Suprapubic skin (tissue), 4 donors: ENCODE data around the gene VEPH1. TPM values are rescaled to one million over a fixed set of nuclear protein-coding genes. Genes with fewer than 3 reads are reported as not detected.

Experiments
- DNase-seq, 2 donors: peaks; one replicate each; pipeline ENCODE4 v3.0.0-alpha.2; 2019; ENCODE audit warnings: low spot score in 2 of 2
- H3K27ac ChIP-seq: fragments of 200-600 bp; sonication (generic); one replicate; pipeline ENCODE4 v1.5.1; 2019
- H3K27me3 ChIP-seq: fragments of 200-600 bp; sonication (generic); one replicate; pipeline ENCODE4 v1.5.1; 2019
- H3K36me3 ChIP-seq: fragments of 200-600 bp; sonication (generic); one replicate; pipeline ENCODE4 v1.5.1; 2019
- H3K4me1 ChIP-seq: fragments of 200-600 bp; sonication (generic); one replicate; pipeline ENCODE4 v1.5.1; 2019
- H3K4me3 ChIP-seq: fragments of 200-600 bp; sonication (generic); one replicate; pipeline ENCODE4 v1.5.1; 2019; ENCODE audit warnings: mild to moderate bottlenecking
- H3K9me3 ChIP-seq: fragments of 200-600 bp; sonication (generic); one replicate; pipeline ENCODE4 v1.5.1; 2019
- CTCF ChIP-seq, 2 donors: fragments of 200-600 bp in 1 of 2; fragments of 450-650 bp in 1 of 2; sonication (generic) in 1 of 2; IDR thresholded peaks; one replicate each; pipeline ENCODE4 v1.5.1; 2016 to 2019; ENCODE audit warnings: antibody characterized with exemption in 2 of 2, mild to moderate bottlenecking in 1 of 2, moderate library complexity in 1 of 2
- EP300 ChIP-seq: sonication (generic); formaldehyde crosslinking; IDR thresholded peaks from one replicate; pipeline ENCODE4 v1.6.1; 2017; ENCODE audit warnings: antibody characterized with exemption
- POLR2A ChIP-seq, 2 donors: fragments of 450-650 bp; IDR thresholded peaks; one replicate each; pipeline ENCODE4 v1.6.1; 2017; ENCODE audit warnings: antibody characterized with exemption in 2 of 2, mild to moderate bottlenecking in 2 of 2, moderate library complexity in 2 of 2
- POLR2AphosphoS5 ChIP-seq, 3 donors: sonication (generic); formaldehyde crosslinking; IDR thresholded peaks; one replicate each; pipeline ENCODE4 v1.6.1; 2017; ENCODE audit warnings: antibody characterized with exemption in 3 of 3
- WGBS: methylation state at CpG from one replicate; pipeline ENCODE4 v1.1.5; 2018; 5-methylcytosine and 5-hydroxymethylcytosine counted together
- total RNA-seq, 4 donors: library from RNA; depleted of rRNA; stranded (reverse); fragments of >200 nt; gene quantifications; one replicate each; pipeline ENCODE4 v1.1.0, GENCODE V29; 2016

The VEPH1 gene
- total RNA-seq, 4 donors from 2014 or later = 2.9 to 9.3 (median 5.7) TPM

DNA sequence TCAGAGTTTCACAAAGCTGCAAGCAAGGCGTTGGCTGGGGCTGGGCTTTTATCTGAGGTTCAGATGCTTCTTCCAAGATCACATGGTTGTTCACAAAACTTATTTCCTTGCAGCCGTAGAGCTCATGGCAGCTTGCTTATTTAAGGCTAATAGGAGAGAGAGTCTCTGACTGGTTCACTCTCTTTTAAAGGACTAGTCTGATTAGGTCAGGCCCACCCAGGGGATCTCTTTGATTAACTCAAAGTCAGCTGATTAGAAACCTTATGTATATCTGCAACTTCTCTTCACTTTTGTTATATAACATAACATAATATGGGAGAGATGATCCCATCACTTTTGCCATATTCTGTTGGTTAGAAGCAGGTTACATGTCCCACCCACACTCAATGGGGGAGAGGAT lies 243.4 kb downstream of the VEPH1 start:
- 83% methylated on average over 2 of the region's 2 CpGs for WGBS
- H3K9me3 ChIP-seq = no peaks in the 10 kb centered on the region
- no peaks in the 10 kb centered on the region for H3K27me3 ChIP-seq
- TF ChIP-seq POLR2A (IDR thresholded peaks at IDR 0.05) (no peak), EP300 (no peak), CTCF (IDR thresholded peaks at IDR 0.05) (no peak), POLR2AphosphoS5 (IDR thresholded peaks at IDR 0.05) (no peak)
- no peak for DNase-seq
- no peaks in the 10 kb centered on the region for H3K36me3 ChIP-seq
- H3K27ac ChIP-seq = no peak overlapping the region
- H3K4me1 ChIP-seq = no peaks in the 10 kb centered on the region
- H3K4me3 ChIP-seq = no peak overlapping the region

DNA sequence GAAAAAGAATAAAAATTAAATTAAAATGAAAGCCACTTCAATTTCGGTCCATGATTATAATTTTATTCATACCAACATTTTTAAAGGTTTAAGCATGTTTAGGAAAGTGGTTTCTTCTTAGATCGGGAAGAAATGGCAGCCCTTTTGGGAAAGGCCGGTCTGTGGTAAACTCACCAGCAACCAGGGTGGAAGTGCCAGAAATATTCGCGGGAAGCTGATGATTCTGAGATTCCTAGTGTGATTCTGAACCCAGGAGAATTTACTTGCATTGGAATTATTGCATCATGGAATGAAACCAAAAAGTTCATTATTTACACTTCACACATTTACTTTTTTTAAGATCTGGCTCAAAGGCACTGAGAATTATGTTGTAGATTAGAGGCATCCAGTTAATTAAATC lies 246.1 kb downstream of the VEPH1 start:
- Histone ChIP-seq H3K4me1 (no peaks in the 10 kb centered on the region), H3K9me3 (no peaks in the 10 kb centered on the region), H3K4me3 (no peak overlapping the region), H3K27me3 (no peaks in the 10 kb centered on the region), H3K27ac (no peak overlapping the region), H3K36me3 (no peaks in the 10 kb centered on the region)
- WGBS = 81% methylated on average over 5 of the region's 5 CpGs
- no peak for DNase-seq
- TF ChIP-seq POLR2AphosphoS5 (IDR thresholded peaks at IDR 0.05) = no peak
- no peak for TF ChIP-seq CTCF (IDR thresholded peaks at IDR 0.05)
- TF ChIP-seq POLR2A (IDR thresholded peaks at IDR 0.05) = no peak
- TF ChIP-seq EP300 = no peak

- Histone ChIP-seq H3K36me3 (no peaks in the 10 kb centered on the region), H3K4me3 (no peak overlapping the region), H3K27me3 (no peaks in the 10 kb centered on the region), H3K4me1 (no peaks in the 10 kb centered on the region), H3K9me3 (no peaks in the 10 kb centered on the region), H3K27ac (no peak overlapping the region)
- DNase-seq = no peak
- TF ChIP-seq CTCF (IDR thresholded peaks at IDR 0.05) (no peak), EP300 (no peak), POLR2AphosphoS5 (IDR thresholded peaks at IDR 0.05) (no peak), POLR2A (IDR thresholded peaks at IDR 0.05) (no peak)
- WGBS = 42% methylated on average over 1 of the region's 1 CpG
These were observed 247.4 kb downstream of the VEPH1 start for GRCh38 chr3:157255797-157256196.

DNA sequence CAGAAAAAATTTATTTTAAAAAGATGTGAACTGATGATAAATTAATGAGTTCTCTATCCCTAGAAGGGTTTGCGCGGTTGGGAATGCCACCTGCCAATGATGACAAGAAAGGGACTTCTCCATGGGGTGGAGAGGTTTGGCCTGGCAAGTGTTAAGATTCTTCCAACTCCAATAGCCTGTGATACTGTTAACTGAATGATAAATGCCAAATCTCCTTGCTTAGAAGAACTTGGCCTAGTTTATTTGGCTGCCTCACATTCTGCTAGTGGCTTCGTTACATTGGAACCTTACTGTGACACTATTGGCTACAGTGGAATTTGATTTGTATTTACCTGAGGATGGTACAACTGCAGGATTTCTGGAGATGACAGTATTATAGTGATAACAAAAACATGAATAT lies 251.5 kb downstream of the VEPH1 start:
- Histone ChIP-seq H3K4me1 (peaks cover 19% of the 10 kb centered on the region), H3K27ac (no peak overlapping the region), H3K9me3 (no peaks in the 10 kb centered on the region), H3K36me3 (no peaks in the 10 kb centered on the region), H3K27me3 (no peaks in the 10 kb centered on the region), H3K4me3 (no peak overlapping the region)
- TF ChIP-seq POLR2A (IDR thresholded peaks at IDR 0.05) (no peak), EP300 (no peak), CTCF (IDR thresholded peaks at IDR 0.05) (no peak), POLR2AphosphoS5 (IDR thresholded peaks at IDR 0.05) (no peak)
- no peak for DNase-seq
- WGBS = 86% methylated on average over 3 of the region's 3 CpGs

DNA sequence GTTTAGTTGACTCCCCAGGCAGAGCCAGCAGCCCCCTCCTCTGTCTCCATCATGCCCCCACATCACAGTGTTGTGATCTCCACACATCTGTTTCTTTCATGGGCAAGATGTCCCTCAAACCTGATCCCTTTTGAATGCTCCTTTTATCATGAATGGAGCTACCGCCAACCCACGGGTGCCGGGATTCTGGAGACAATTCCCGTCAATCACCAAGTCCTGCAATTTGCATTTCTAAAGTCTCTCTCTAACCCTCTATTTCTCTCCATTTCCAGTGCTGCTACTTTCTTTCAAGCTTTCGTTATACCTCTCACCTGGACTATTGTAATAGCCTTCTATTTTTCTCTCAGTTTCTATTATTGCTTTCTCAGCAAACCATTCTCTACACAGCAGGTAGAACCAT lies 253.6 kb downstream of the VEPH1 start:
- Histone ChIP-seq H3K9me3 (no peaks in the 10 kb centered on the region), H3K27ac (no peak overlapping the region), H3K4me3 (no peak overlapping the region), H3K4me1 (peaks cover 19% of the 10 kb centered on the region), H3K27me3 (no peaks in the 10 kb centered on the region), H3K36me3 (no peaks in the 10 kb centered on the region)
- 95% methylated on average over 5 of the region's 5 CpGs for WGBS
- no peak for DNase-seq
- TF ChIP-seq POLR2A (IDR thresholded peaks at IDR 0.05) (no peak), CTCF (IDR thresholded peaks at IDR 0.05) (no peak), EP300 (no peak), POLR2AphosphoS5 (IDR thresholded peaks at IDR 0.05) (no peak)
